ENCODE results near the gene PPP1R18. TPM values are rescaled to one million over a fixed set of nuclear protein-coding genes. Genes with fewer than 3 reads are reported as not detected.

The PPP1R18 gene
- total and polyA plus RNA-seq, 9 of the 15 experiments (the other 6 are each of a cell fraction or from before 2014, with no cell fraction given), result 12.0 to 99.2 (median 42.6) TPM

DNA sequence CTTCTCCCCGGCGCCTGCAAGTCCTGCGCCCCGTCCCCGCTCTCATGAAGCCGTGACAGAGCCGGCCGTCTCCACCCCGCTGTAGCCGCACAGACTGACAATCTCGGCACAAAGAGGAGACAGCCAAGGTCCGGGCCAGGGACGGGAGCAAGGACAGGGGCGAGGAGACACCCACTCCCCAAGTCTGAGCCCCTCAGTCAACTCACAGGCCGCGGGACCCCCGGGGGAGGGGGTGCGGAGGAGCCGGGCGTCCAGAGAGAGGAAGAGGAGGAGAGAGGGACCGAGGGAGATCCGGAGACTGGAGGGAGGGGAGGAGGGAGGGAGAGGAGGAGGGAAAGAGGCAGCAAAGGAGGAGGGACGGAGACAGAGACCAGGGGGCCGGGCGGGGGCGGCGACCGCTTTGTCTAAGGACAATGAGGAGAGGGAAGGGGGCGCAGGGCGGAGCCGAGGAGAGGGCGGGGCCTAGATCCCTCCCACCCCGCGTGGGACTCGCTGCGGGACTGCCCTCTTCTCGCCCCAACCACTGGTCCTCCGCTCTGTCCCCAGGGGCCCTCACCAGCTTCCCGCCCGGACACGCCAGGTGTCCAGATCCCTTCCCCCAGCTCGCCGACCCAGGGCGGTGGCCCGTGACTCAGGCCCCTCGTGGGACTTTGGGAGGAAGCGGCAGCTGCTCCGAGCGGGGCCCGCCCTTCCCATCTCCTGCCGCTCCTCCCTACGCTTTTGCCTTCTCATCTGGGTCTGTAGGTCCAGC is 638 bp upstream of the PPP1R18 start (continued):
- TF ChIP-seq, protein P1, sequence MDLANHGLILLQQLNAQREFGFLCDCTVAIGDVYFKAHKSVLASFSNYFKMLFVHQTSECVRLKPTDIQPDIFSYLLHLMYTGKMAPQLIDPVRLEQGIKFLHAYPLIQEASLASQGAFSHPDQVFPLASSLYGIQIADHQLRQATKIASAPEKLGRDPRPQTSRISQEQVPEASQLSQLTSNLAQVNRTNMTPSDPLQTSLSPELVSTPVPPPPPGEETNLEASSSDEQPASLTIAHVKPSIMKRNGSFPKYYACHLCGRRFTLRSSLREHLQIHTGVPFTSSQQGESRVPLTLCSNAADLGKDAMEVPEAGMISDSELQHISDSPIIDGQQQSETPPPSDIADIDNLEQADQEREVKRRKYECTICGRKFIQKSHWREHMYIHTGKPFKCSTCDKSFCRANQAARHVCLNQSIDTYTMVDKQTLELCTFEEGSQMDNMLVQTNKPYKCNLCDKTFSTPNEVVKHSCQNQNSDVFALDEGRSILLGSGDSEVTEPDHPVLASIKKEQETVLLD (IDR thresholded peaks at IDR 0.05), result peak; percentile 94
- TF ChIP-seq, protein P2, sequence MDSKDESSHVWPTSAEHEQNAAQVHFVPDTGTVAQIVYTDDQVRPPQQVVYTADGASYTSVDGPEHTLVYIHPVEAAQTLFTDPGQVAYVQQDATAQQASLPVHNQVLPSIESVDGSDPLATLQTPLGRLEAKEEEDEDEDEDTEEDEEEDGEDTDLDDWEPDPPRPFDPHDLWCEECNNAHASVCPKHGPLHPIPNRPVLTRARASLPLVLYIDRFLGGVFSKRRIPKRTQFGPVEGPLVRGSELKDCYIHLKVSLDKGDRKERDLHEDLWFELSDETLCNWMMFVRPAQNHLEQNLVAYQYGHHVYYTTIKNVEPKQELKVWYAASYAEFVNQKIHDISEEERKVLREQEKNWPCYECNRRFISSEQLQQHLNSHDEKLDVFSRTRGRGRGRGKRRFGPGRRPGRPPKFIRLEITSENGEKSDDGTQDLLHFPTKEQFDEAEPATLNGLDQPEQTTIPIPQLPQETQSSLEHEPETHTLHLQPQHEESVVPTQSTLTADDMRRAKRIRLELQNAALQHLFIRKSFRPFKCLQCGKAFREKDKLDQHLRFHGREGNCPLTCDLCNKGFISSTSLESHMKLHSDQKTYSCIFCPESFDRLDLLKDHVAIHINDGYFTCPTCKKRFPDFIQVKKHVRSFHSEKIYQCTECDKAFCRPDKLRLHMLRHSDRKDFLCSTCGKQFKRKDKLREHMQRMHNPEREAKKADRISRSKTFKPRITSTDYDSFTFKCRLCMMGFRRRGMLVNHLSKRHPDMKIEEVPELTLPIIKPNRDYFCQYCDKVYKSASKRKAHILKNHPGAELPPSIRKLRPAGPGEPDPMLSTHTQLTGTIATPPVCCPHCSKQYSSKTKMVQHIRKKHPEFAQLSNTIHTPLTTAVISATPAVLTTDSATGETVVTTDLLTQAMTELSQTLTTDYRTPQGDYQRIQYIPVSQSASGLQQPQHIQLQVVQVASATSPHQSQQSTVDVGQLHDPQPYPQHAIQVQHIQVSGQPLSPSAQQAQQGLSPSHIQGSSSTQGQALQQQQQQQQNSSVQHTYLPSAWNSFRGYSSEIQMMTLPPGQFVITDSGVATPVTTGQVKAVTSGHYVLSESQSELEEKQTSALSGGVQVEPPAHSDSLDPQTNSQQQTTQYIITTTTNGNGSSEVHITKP (IDR thresholded peaks at IDR 0.05; ENCODE audit: partially characterized antibody), result peak; percentile 83
- TF ChIP-seq SREBF1 (IDR thresholded peaks at IDR 0.05; ENCODE audit: borderline replicate concordance, low read depth, low read length), result no peak
- TF ChIP-seq RFX5 (IDR thresholded peaks at IDR 0.05; ENCODE audit: low read depth, low read length), result no peak
- no peak for TF ChIP-seq RBM25 (IDR thresholded peaks at IDR 0.05; ENCODE audit: low read depth, low read length, severe bottlenecking)
- peak; percentile 82 for TF ChIP-seq CXXC5 (CRISPR knock-in tag; IDR thresholded peaks at IDR 0.05)
- peak; percentile 66 for TF ChIP-seq CREM (IDR thresholded peaks at IDR 0.05; ENCODE audit: low read depth)
- no peak for TF ChIP-seq ZNF76 (CRISPR knock-in tag; IDR thresholded peaks at IDR 0.05; ENCODE audit: borderline replicate concordance)
- peak; percentile 66; the same call in 1 of the 2 replicates for TF ChIP-seq FOXP4 (CRISPR knock-in tag; IDR thresholded peaks at IDR 0.05; ENCODE audit: borderline replicate concordance)
- TF ChIP-seq SMARCC2 (IDR thresholded peaks at IDR 0.05; ENCODE audit: low read depth), result no peak
- no peak for TF ChIP-seq XRCC3 (IDR thresholded peaks at IDR 0.05)
- no peak for TF ChIP-seq NCOR1 (IDR thresholded peaks at IDR 0.05)
- TF ChIP-seq, protein P3, sequence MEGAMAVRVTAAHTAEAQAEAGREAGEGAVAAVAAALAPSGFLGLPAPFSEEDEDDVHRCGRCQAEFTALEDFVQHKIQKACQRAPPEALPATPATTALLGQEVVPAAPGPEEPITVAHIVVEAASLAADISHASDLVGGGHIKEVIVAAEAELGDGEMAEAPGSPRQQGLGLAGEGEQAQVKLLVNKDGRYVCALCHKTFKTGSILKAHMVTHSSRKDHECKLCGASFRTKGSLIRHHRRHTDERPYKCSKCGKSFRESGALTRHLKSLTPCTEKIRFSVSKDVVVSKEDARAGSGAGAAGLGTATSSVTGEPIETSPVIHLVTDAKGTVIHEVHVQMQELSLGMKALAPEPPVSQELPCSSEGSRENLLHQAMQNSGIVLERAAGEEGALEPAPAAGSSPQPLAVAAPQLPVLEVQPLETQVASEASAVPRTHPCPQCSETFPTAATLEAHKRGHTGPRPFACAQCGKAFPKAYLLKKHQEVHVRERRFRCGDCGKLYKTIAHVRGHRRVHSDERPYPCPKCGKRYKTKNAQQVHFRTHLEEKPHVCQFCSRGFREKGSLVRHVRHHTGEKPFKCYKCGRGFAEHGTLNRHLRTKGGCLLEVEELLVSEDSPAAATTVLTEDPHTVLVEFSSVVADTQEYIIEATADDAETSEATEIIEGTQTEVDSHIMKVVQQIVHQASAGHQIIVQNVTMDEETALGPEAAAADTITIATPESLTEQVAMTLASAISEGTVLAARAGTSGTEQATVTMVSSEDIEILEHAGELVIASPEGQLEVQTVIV (CRISPR knock-in tag; IDR thresholded peaks at IDR 0.05; ENCODE audit: borderline replicate concordance), result no peak; the same call in 1 of the 2 replicates
- TF ChIP-seq, protein P4, sequence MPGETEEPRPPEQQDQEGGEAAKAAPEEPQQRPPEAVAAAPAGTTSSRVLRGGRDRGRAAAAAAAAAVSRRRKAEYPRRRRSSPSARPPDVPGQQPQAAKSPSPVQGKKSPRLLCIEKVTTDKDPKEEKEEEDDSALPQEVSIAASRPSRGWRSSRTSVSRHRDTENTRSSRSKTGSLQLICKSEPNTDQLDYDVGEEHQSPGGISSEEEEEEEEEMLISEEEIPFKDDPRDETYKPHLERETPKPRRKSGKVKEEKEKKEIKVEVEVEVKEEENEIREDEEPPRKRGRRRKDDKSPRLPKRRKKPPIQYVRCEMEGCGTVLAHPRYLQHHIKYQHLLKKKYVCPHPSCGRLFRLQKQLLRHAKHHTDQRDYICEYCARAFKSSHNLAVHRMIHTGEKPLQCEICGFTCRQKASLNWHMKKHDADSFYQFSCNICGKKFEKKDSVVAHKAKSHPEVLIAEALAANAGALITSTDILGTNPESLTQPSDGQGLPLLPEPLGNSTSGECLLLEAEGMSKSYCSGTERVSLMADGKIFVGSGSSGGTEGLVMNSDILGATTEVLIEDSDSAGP (CRISPR knock-in tag; IDR thresholded peaks at IDR 0.05), result no peak
- no peak for TF ChIP-seq RAD21 (CRISPR knock-in tag; conservative IDR thresholded peaks at IDR 0.05 in 1 of 2, IDR thresholded peaks at IDR 0.05 in 1 of 2)
